SW480 (cell line): ENCODE data around the gene ELL.

Source experiments
- DNase-seq: peaks from one replicate; pipeline ENCODE4 v3.0.0-alpha.2; 2016; ENCODE audit warnings: low spot score

ELL gene

DNA sequence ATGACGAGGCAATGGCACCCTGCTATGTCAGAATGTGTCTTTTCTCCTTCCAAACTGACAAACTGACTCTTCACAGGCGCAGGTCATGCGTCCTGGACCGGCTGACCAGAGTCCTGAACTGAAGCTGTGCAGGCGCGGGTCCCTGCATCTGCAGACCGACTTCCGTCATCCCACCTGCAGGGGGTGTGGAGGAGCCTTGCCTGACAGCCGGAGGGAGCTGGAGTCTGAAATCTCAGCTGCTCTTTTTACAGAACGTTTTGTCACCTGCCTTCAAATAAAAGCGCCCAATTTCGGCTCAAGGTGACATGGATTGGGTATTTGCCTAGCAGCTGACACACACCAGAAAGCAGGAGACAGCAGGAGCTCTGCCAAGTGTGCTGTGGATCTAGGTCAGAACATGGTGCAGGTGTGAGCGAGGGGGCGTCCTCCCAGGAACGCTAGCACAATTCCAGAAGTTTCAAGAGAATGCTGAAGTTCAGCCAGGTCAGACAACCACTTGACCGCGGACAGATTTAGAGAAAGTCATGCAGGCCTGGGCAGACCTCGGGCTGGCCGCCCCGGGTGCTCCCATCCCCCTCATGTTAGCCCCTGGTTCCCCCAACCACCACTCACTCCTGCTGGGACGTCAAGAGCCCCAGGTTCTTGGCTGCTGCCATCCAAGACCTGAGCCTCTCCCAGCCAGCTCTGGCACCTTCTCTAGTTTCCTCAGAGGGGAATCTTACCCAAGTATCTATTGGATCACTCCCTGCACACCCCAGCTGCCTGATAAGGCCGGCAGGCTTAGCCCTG is 32.8 kb downstream of the ELL start:
- no peak for DNase-seq

DNA sequence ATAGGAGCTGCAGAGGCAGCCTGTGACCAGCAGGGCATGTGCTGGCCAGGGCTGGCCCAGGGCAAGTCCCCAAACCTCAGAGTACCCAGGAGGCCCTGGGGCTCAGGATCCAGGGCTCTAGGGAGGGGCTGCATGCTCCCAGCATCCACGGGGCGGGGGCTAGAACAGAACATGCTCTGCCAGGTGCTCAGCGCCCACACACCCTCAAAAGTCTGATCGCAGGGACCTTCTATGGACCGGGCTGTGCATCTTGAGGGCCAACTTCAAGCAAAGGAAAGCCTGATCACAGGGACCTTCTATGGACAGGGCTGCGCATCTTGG is 33.5 kb downstream of the ELL start:
- no peak for DNase-seq

DNA sequence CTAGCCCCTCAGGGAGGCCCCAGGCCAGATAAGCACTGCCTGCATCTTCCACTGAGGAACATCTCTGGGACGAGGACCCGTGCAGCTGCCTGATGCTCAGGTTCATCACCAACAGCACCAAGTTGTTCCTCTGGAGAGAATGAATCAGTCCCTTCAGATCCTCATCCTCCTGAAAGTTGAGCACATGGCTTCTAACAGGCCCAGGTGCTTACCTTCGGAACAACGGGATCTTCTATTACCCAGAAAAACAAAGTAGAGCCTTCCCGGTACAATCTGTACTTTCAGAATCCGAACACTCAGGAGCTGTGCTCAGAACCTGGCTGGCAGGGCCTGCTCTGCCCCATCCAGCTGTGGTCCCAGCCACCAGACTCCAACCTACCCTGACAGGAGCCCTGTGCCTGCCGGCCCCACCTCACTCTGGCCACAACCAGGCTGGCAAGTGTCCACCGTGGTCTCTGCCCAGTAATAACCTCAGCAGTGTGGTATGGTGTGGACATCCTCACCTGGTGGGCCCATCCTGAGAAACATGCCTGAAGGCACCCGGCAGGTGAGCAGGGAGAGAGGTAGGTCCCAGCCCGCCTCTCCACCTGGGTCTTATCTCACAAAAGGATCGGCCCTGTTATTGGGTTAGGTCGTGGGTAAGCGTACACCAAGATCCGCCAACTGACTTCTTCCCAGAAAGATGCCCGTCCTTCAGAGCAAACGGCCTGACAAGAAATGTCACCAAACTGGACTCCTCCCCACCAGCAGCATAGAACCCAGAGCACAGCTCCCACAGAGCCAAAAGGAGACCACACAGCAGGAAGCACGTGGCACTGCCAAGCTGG is 34.1 kb downstream of the ELL start:
- DNase-seq: no peak

DNA sequence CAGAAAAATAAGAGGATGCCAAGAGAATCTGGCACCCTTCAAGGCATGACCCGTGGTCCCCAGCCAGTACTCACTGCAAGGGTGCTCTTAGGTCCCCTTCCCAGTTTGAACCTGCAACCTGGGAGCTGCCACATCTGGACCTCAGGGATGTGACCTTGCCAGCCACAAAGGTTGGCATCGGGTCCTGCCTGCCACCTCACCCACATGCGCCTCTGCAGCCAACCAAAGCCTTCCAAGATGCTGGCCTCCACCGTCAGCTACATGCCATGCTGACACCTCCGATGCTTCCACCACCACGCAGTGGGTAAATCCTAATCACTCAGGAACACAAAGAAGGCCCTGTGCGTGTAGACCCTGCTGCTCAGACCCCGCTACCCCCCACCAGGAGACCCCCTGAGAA is 35.1 kb downstream of the ELL start:
- no peak for DNase-seq

DNA sequence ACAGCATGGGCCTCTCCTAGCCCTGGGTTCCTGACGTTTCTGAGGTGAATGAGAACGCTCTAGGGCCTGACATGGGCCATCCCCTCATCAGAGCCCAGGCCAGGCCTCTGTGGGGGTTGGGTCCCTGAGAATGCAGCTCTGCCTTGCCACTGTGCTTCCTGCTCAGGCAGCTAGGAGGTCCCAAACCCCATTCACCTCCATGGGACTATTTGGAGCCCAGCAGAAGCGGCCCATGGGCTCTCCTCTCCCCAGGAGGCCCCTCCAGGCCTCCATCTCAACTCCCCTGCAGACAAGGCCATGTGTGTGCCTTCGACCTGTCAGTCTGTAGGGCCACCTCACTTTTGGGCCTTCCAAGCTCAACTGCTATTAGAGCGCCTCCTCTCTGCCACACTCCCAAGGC is 36.9 kb downstream of the ELL start:
- no peak for DNase-seq

DNA sequence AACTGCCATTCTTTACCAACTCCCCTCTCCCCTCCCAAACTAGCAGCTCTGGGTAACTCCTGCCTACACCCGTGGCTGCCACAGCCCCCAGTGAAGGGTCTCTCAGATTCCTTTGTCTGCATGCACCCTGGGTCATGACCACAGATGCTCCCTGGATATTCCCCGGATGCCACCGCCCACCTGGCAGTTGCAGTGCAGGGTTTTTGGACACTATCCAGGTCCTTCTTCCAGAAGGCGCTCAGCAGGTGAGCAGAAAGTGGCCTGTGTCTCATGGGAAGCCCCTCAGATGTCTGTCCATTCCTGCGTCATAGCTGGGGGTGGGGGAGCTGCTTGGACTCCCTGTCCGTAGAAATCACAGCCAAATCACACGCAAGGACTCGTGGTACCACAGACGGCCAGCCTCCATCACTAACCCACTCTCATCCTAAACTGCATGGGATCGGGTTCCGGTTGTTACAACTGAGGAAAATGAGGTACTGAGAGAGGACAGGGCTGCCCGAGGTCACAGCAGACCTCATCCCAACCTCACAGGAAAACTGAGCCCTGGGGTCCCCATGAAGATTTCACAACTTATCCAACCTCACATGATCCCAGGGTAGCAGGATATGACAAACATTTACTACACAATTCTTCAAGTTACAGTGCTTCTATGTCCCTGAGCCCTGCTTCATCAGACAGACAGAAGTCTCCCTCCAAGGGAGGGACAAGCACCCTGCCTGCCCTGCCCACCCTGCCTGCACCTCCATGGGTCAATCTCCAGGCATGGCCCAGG is 38.6 kb downstream of the ELL start:
- DNase-seq: no peak

DNA sequence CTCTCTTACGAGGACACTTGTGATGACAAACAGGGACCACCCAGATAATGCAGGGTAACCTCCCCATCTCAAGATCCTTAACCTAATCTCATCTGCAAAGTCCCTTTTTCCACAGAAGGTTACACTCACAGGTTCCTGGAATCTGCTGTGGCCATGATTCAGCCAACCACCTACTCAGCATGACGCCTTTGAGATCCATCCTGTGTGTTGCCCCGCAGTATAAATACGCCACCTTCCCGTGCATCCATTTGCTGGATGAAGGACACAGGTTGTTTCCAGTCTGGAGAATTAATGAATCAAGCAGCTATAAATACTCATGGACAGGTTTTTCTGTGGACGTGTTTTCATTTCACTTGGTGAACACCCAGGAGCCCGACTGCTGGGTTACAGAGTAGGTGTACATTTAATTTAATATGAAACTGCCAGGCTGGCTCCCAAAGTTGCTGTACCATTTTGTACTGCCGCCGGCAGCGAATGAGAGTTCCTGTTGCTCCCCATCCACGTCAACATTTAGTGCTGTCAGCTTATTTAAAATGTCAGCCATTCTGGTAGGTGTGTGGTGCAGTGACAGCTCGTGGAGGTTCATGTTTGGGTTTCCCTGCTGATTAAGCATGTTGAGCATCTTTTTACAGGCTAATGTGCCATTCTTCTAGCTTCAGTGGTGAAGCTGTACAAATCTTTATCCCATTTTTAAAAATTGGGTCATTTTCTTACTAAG is 40.2 kb downstream of the ELL start:
- no peak for DNase-seq

DNA sequence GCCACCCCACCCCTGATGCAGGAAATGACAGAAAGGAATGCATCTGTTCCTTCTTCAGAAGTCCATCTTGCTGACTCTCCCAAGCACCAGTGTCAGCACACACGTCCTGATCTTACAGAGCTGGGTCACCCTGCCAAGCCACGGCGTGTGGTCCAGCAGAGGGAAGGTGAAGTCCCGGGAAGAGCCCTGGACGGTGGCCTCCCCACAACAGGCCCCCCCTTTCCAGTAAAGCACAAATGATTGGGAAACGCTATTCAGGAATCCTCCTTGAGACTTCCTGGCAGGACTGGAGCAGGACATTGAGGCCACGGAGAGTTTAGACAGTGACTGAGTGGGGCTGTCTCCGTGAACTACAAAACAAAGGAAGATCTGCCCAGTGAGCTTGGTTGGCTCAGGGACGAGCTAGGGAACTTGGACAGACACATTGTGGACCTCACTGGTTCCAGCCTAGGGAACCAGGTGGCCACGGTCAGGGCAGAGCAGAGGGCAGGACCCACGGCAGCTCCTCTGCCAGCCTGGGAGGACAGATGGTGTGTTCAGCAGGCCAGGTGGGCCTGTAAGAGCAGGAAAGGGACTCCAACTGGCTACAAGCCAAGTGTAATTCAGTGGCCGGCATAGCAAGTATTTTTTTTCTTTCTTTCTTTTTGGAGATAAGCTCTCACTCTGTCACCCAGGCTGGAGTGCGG is 41.7 kb downstream of the ELL start:
- no peak for DNase-seq

DNA sequence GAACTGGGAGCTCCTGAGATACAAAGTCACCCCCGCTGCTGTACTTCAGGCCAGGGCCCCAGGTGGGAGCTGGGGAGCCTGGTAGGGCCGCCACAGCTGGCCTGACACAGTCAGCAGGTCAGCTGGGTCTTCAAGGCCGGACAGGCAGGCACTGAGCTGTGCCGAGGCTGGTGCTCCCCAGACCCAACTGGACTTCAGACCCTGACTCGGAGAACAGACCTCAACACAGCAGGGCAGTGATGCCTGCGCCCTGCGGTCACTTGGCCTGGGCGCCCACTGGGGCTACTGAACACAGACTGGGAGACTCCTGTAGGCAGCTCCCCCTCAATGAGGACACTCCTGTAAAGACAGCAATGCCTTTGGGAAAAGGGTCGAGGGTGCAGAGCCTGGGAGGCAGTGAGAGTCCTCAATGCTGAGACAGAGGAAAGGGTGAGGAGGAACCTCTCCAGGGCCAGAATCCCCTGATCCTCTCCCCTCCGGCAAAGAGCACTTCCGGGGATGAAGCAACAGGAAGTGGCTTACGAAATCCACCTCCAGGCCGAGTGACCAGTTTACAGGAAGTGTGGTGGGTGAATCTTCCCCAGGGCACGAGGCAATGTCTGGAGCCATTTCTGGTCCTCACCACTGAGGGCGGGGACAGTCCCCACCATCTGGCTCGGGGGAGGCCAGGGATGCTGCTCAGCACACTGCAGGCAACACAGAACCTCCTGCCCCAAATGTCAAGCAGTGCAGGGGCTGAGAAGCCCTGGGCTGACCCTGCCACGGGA is 43.1 kb downstream of the ELL start:
- DNase-seq: peak; percentile 75

DNA sequence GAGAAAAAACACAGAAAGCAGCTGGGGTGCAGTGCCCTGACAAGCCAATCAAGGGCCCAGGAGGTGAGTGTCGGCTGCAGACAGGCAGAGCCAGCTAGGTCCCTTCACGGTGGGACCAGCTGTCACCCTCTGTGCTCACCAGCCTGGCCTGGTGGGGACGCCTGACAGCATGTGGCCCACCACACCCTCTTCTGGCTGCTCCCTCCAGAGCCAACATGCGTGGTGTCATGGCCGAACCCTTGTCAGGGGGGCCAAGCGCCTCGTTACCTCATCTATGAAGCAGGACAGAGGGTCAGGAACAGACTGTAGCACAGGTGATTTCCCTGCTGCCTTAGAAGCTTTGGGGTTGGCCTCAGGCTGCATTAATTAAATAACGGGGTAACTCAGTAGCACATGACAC is 43.9 kb downstream of the ELL start:
- DNase-seq: no peak

DNA sequence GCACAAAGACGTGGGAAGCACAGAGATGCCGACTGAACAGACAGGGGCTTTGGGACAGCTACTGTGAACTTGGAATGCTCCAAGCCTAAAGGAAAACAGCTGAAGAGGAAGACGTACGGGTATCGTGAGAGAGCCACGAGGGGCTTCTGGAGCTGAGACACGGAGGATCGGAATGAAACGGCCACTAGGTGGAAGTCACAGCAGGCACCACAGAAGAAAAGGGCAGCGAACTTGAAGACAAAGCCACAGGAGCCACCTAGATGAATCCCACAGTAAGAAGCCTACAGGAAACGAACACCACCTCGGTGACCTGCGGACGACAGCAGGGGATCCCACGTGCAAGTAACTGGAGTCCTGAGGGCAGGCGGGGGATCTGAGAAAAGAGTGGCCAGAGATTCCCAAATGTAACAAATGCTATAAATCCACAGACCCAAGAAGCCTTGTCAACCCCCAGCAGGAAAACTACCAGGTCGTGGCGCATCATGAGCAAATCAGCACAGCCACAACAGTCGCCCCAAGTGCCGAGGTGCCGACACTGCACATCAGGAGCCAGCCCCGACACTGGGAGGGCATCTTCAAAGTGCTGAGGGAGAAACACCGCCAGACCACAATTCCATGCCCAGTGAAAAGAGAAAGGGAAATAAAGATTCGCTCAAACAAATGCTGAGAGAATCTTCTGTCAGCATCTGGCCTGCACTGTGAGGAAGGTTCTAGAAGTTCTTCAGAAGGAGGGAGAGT is 44.7 kb downstream of the ELL start:
- no peak for DNase-seq

DNA sequence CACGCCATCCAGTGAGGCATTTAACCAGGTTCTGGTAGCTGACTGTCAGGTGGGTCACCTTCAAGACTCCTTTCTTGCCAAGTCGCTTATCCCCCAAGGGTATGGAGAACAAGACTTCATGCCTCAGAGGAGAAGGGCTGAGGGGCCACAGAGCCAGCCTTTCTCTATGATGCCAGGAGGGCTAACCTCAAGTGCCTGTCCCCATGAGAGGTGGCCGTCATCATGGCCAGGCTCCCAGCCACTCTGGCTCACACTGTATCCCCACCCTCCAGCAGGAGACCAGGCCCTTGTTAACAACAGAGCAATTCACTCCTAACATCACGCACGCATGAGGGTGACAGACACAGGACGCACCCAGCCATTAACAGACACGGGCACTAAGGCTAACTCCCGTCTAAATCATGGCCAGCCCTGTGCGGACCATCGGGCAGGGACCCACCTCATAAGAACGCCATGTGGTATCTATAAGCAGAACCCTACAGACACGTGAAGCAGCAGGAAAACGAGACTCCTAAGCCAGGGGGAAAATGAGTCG is 45.3 kb downstream of the ELL start:
- no peak for DNase-seq

DNA sequence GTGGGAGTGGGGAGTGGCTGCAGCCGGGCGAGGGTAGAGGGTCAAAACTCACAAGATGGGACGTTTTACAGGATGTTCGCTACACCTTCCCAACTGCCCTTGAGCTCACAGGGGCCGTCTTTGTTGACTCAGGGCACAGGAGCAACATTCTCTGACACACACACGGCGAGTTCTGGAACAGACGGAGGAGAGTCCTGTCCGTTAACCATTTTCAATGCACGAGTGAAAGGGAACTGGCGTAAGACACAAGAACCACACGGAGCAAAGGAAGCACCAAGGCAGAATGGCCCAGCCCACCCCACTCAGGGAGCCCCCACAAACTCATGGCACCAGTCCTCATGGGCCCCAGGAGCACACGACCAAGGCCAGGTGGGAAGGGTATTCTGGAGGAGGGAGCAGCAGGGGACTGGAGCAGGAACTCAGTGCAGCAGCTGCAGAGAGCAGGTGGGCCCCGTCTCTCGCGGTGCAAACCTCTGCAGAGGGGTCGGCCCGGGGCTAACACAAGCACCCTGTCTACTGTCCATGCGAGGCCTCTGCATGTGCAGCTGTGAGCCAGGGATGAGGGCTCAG is 46.0 kb downstream of the ELL start:
- no peak for DNase-seq

DNA sequence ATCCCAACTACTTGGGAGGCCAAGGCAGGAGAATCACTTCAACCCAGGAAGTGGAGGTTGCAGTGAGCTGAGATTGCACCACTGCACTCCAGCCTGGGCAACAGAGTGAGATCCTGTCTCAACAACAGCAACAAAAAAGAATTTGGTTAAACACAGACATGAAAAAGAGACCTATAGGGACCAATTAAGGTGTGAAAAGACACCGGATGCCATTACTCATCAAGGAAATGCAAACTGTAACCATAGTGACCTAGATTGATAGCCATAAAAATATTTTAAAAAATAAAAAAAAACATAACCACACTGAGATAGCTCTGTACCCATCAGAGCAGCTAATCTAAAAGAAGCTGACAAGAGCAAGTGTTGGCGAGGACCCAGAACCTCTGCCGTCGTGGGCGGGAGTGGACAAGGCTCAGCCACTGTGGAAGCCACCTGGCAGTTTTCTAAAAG is 46.8 kb downstream of the ELL start:
- no peak for DNase-seq

DNA sequence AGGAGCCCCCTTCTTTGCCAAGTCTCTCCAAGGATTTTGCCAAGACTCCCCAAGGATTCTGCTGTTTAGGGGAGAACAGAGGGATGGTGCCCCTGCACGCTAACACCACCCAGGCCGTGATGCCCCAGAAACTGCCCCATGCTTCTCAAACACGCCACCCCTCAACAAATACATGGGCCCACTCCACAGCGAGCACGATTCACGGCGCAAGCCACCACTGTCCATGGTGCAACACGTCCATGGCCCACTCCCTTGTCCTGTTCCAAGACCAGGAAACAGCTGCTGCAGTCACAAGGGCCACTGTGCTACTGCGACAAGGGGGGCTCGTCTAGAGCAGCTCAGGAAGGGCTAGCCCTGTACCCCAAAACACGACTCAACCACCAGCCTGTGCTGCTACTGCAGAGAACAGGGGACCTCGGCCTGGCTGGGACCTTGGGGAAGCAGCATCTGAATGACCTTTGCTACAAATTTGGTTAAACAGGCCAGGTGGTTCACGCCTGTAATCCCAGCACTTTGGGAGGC is 47.4 kb downstream of the ELL start:
- no peak for DNase-seq

DNA sequence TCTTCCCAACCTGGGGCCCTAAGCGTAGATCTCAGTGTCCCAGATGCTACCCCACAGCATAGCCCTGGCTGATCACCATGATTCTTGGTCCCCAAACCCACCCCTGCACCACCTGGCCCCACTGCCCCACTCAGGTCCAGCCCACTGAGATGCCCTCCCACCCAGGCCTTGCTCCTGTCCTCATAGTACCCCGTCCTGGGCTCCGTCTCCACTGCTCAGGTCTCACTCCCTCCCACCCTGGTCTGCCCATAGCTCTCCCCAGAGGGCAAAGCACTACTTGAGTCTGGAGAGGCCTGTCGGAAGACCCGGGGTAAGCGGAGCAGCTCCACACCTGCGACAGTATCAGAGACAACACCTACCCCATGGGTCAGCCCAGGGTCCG is 48.2 kb downstream of the ELL start:
- no peak for DNase-seq

DNA sequence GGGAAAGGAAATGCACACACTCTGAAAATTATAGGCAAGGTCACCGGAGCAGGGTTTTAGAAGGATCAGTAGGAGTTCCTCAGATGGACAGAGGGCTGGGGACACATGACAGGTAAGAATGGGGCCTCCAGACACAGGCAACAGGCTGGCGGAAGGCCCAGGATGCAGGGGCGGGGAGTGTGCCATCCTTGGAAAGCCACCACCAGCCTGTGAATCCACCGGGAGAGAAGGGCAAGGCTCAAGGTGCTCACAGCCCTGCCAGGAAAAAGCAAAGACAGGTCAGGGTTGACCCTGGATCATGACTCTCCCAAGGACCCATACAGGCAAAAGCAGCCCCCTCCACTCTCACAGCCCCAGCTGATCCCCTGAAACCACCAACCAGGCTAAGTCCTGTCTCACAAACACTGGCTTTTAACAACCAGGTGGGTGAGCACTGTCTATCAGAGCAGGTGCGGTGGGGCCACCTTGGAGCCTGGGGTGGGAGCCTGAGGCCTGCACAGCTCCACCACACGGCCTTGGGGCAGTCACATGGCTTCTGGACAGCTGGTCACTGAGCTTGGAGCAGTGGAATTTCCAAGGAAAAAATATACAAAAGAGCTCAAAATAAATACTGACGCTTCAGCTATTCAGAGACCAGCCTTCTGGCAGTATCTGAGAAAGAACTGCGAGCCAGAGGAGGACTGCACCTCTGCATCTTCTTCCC is 48.7 kb downstream of the ELL start:
- no peak for DNase-seq

DNA sequence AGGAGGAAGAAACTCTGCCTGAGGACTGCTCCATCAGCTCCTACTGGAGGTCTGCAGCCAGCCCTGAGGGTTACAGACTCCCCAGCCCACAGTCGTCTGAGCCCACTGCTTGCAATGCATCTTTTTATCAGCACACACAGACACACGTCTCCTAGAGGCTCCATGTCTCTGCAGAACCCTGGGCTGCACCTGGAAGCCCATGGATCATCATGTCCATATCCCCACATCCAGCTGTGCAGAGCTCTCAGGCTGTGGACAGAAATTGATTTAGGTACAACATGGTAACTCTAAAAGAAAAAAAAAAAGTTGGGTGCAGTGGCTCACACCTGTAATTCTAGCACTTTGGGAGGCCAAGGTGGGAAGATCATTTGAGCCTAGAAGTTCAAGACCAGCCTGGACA is 51.1 kb downstream of the ELL start:
- no peak for DNase-seq
